HepG2 (cell line): ENCODE results near the gene NDUFB4. TPM values are rescaled to one million over a fixed set of nuclear protein-coding genes. Genes with fewer than 3 reads are reported as not detected.

Experiments used
- ATF3 ChIP-seq: sonication (generic); formaldehyde crosslinking; IDR thresholded peaks from 2 replicates; pipeline ENCODE4 v1.4.0; 2020; ENCODE audit warnings: missing genetic modification reagents
- ATF5 ChIP-seq: sonication (generic); formaldehyde crosslinking; IDR thresholded peaks from 2 replicates; pipeline ENCODE4 v1.4.0; 2020; ENCODE audit warnings: mild to moderate bottlenecking, low read depth, missing genetic modification reagents
- EP300 ChIP-seq, 3 experiments: sonication (generic) in 1 of 3; formaldehyde crosslinking in 1 of 3; IDR thresholded peaks; 2 replicates each; pipeline versions ENCODE4 v1.5.1 to v1.6.1; 2011 to 2020; ENCODE audit warnings: low read depth in 2 of 3, low read length in 2 of 3, borderline replicate concordance in 1 of 3, improper control_type of control experiment in 1 of 3, mild to moderate bottlenecking in 1 of 3, missing genetic modification reagents in 1 of 3, moderate library complexity in 1 of 3
- FOXP1 ChIP-seq, 2 experiments: fragments of 450-650 bp in 1 of 2; IDR thresholded peaks; 2 replicates each; pipeline ENCODE4 v1.6.1; 2017 to 2018; ENCODE audit warnings: antibody characterized with exemption in 1 of 2
- MTA1 ChIP-seq: sonication (generic); formaldehyde crosslinking; IDR thresholded peaks from 2 replicates; pipeline ENCODE4 v1.4.0; 2020; ENCODE audit warnings: missing genetic modification reagents, mild to moderate bottlenecking, borderline replicate concordance
- ONECUT2 ChIP-seq: sonication (generic); formaldehyde crosslinking; IDR thresholded peaks from 2 replicates; pipeline ENCODE4 v1.4.0; 2020; ENCODE audit warnings: missing genetic modification reagents
- RFX5 ChIP-seq: IDR thresholded peaks from 2 replicates; pipeline ENCODE4 v1.6.1; 2011; ENCODE audit warnings: low read depth, low read length, improper control_type of control experiment
- TCF12 ChIP-seq, 2 experiments: fragments of 450-650 bp in 1 of 2; sonication (generic) in 1 of 2; formaldehyde crosslinking in 1 of 2; IDR thresholded peaks; 2 replicates each; pipeline versions ENCODE4 v1.6.1 to v1.8.0; 2017 to 2022; ENCODE audit warnings: antibody characterized with exemption in 1 of 2, mild to moderate bottlenecking in 1 of 2, missing genetic modification reagents in 1 of 2, moderate library complexity in 1 of 2
- TFDP1 ChIP-seq: IDR thresholded peaks from 2 replicates; pipeline ENCODE4 v1.6.1; 2016; ENCODE audit warnings: missing compliant biosample characterization, missing genetic modification reagents, borderline replicate concordance
- UBTF ChIP-seq: sonication (generic); formaldehyde crosslinking; IDR thresholded peaks from 2 replicates; pipeline ENCODE4 v1.4.0; 2020; ENCODE audit warnings: mild to moderate bottlenecking, missing genetic modification reagents
- ZKSCAN5 ChIP-seq: sonication (generic); formaldehyde crosslinking; IDR thresholded peaks from 2 replicates; pipeline ENCODE4 v1.5.1; 2020; ENCODE audit warnings: mild to moderate bottlenecking, missing genetic modification reagents
- ZMYM4 ChIP-seq: sonication (generic); formaldehyde crosslinking; IDR thresholded peaks from 2 replicates; pipeline ENCODE4 v1.8.1; 2023; ENCODE audit warnings: mild to moderate bottlenecking, missing genetic modification reagents
- ZNF350 ChIP-seq: sonication (generic); formaldehyde crosslinking; IDR thresholded peaks from 2 replicates; pipeline ENCODE4 v1.4.0; 2020; ENCODE audit warnings: mild to moderate bottlenecking, low read depth, missing genetic modification reagents, borderline replicate concordance
- ZNF503 ChIP-seq: sonication (generic); formaldehyde crosslinking; IDR thresholded peaks from 2 replicates; pipeline ENCODE4 v1.4.0; 2020; ENCODE audit warnings: missing genetic modification reagents
- ZNF530 ChIP-seq: sonication (generic); formaldehyde crosslinking; IDR thresholded peaks from 2 replicates; pipeline ENCODE4 v1.5.0; 2020; ENCODE audit warnings: low read depth, mild to moderate bottlenecking, missing genetic modification reagents
- ZNF609 ChIP-seq: sonication (generic); formaldehyde crosslinking; IDR thresholded peaks from 2 replicates; pipeline ENCODE4 v1.4.0; 2020; ENCODE audit warnings: mild to moderate bottlenecking, missing genetic modification reagents, borderline replicate concordance
- ZSCAN31 ChIP-seq: sonication (generic); formaldehyde crosslinking; IDR thresholded peaks from 2 replicates; pipeline ENCODE4 v1.5.0; 2020; ENCODE audit warnings: low read depth, mild to moderate bottlenecking, missing genetic modification reagents
- polyA plus RNA-seq, 8 experiments: library from polyadenylated mRNA; depleted of rRNA in 3 of 8; stranded (reverse) in 7 of 8; unstranded in 1 of 8; fragments of >200 nt; fragmentation: Illumina TruSeq in 4 of 8; extraction: Trizol in 4 of 8; gene quantifications; 2 replicates each; pipeline versions ENCODE4 v1.2.1 to v1.2.3, GENCODE V29; 2011 to 2016; ENCODE audit warnings: low read depth in 4 of 8, missing spikeins in 1 of 8, mixed read lengths in 1 of 8; ENCODE audit not compliant: insufficient read depth in 1 of 8
- total RNA-seq, 5 experiments: library from RNA; depleted of rRNA; stranded (reverse); fragments of >200 nt; fragmentation: Illumina TruSeq; extraction: Trizol; gene quantifications; 2 replicates each; pipeline ENCODE4 v1.2.3, GENCODE V29; 2016; ENCODE audit warnings: low read depth in 1 of 5

Gene NDUFB4
- total and polyA plus RNA-seq, 2 of the 13 experiments (the other 11 are each of a cell fraction or from before 2014, with no cell fraction given) = 115 to 116 TPM

- TF ChIP-seq UBTF (CRISPR knock-in tag) (no peak), ZNF530 (CRISPR knock-in tag) (no peak), TFDP1 (CRISPR knock-in tag) (no peak), ATF5 (CRISPR knock-in tag) (no peak), TCF12 (IDR thresholded peaks at IDR 0.05) (no peak), TCF12 (CRISPR knock-in tag; IDR thresholded peaks at IDR 0.05) (no peak), ONECUT2 (CRISPR knock-in tag) (no peak), ZNF350 (CRISPR knock-in tag) (no peak), ZNF503 (CRISPR knock-in tag) (no peak), FOXP1 (IDR thresholded peaks at IDR 0.05) (no peak), FOXP1 (CRISPR knock-in tag; IDR thresholded peaks at IDR 0.05) (no peak), MTA1 (CRISPR knock-in tag) (no peak), ZNF609 (CRISPR knock-in tag) (no peak), ZKSCAN5 (CRISPR knock-in tag) (no peak), EP300 (IDR thresholded peaks at IDR 0.05; ENCODE audit: low read depth in 2 of 2, low read length in 2 of 2) (no peak), EP300 (CRISPR knock-in tag; IDR thresholded peaks at IDR 0.05; ENCODE audit: borderline replicate concordance) (no peak), ATF3 (CRISPR knock-in tag) (no peak), ZMYM4 (CRISPR knock-in tag) (no peak), RFX5 (peak; percentile 93), ZSCAN31 (CRISPR knock-in tag) (no peak)
These were observed 53.7 kb downstream of the NDUFB4 start (continued) for GRCh38 chr3:120649830-120650233.
